Ovary (tissue), 9 donors: ENCODE measurements around the gene KCNA4. TPM values are rescaled to one million over a fixed set of nuclear protein-coding genes. Genes with fewer than 3 reads are reported as not detected.
"Not testable (repeated sequence)": the region's sequence is repeated elsewhere in the genome, so short reads cannot be mapped to it uniquely, and the experiment has no call there.

Experiments used
- DNase-seq, 5 donors: peaks; one replicate each; pipeline ENCODE4 v3.0.0-alpha.2; 2019 to 2020
- H3K27ac ChIP-seq, 2 donors: fragments of 200-600 bp; one replicate each; pipeline versions ENCODE4 v1.5.1 to v1.8.0; 2019 to 2022
- H3K27me3 ChIP-seq: fragments of 200-600 bp; one replicate; pipeline ENCODE4 v1.8.0; 2022
- H3K36me3 ChIP-seq: fragments of 200-600 bp; sonication (generic); one replicate; pipeline ENCODE4 v1.5.1; 2019
- H3K4me1 ChIP-seq: one replicate; pipeline ENCODE4 v1.8.1; 2013; ENCODE audit warnings: mild to moderate bottlenecking, moderate library complexity; ENCODE audit not compliant: insufficient read depth
- H3K4me3 ChIP-seq: fragments of 200-600 bp; sonication (generic); one replicate; pipeline ENCODE4 v1.5.1; 2017
- H3K9me3 ChIP-seq, 2 donors: fragments of 200-600 bp in 1 of 2; sonication (generic) in 1 of 2; one replicate each; pipeline versions ENCODE4 v1.5.1 to v1.8.1; 2013 to 2019; ENCODE audit warnings: mild to moderate bottlenecking in 1 of 2, moderate library complexity in 1 of 2
- EP300 ChIP-seq: sonication (generic); formaldehyde crosslinking; IDR thresholded peaks from one replicate; pipeline ENCODE4 v1.6.1; 2017; ENCODE audit warnings: antibody characterized with exemption
- POLR2A ChIP-seq: fragments of 450-650 bp; IDR thresholded peaks from one replicate; pipeline ENCODE4 v1.6.1; 2017; ENCODE audit warnings: antibody characterized with exemption, mild to moderate bottlenecking, moderate library complexity
- WGBS, 3 donors: extraction: QIAGEN DNeasy Blood & Tissue Kit in 1 of 3; methylation state at CpG; one replicate each; pipeline versions ENCODE4 v1.1.5 to v1.1.7; 2013 to 2017; 5-methylcytosine and 5-hydroxymethylcytosine counted together
- intact Hi-C, 4 donors: fragments of 100-400 bp; cut with DNase I; formaldehyde crosslinking; loops; one replicate each; pipeline versions ENCODE4 v1.11.0 to v1.15.1; 2022 to 2023
- polyA plus RNA-seq, 2 donors: library from polyadenylated mRNA; stranded (reverse); fragments of 200-250 nt in 1 of 2; fragments of 350-450 nt in 1 of 2; fragmentation: Illumina TruSeq in 1 of 2; extraction: RNeasy Lipid Tissue Mini Kit (QIAGEN cat#74804) in 1 of 2; gene quantifications; one replicate each; pipeline ENCODE4 v1.2.3, GENCODE V29; 2013 to 2014
- total RNA-seq, 7 donors: library from RNA; depleted of rRNA in 2 of 7; stranded (reverse); fragments of >200 nt in 2 of 7; fragmentation: NEBNext Ultra II Directional in 3 of 7; extraction: Animal tissue kit (Norgen Biotek cat#: 25700) in 3 of 7; gene quantifications; one replicate each; pipeline versions ENCODE4 v1.1.0 to v1.2.4, GENCODE V29; 2016 to 2023
- TF ChIP-seq, protein P1 (sequence below), 3 donors: fragments of 450-650 bp in 2 of 3; fragments of 200-600 bp in 1 of 3; IDR thresholded peaks; one replicate each; pipeline versions ENCODE4 v1.5.1 to v1.8.0; 2016 to 2022; ENCODE audit warnings: antibody characterized with exemption in 3 of 3, mild to moderate bottlenecking in 1 of 3
- donor health status: DM: no; HTN: no; CAD: no; lungs with moderate emphysema.
- donor health status: DM: no; HTN: no; CAD: no.
- donor health status: Bipolar disorder and iron deficiency.
- donor health status: DM: yes; HTN: yes; CAD: no.
- donor health status: DM: no; HTN: no; CAD: no.
- donor health status: DM: yes; HTN: yes; CAD: no.

The KCNA4 gene
- total and polyA plus RNA-seq, 9 donors: 0.06 to 1.6 (median 0.60) TPM; not detected in 4

DNA sequence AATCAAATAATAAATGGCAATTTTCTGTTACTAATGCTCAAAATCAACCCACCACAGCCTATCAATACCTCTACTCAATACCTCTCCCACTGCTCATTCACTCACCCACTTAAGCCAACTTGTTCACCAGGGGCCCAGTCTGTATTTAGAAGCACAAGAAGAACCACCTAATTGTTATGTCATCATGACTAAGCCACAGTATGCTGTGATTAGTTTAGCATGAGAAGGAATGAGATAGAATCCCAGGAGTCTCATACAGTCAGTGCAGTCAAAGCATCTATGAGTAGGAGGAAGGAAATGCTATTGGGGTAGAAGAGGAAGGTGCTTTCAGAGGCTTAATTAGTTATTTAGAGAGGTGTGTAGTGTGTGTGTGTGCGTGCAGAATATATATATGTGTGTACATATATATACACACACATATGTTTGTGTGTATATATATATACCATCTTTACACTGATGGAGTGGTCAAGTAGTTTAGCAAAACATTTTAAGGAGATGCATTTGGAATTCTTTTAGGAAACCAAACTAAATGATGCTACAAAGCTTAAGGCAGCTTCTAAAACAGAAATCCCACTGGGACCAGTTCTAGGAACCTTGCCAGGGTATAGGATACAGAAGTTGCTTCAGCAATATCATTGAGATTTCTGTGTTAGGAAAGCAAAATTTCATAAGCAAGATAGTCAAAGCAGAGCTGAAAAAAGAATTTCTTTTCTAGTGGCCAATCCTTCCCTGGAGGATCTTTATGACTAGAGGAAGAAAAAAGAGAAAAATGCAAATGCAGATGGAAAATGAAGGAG lies 27.5 kb downstream of the KCNA4 start:
- DNase-seq: no peak
- TF ChIP-seq, protein P1, sequence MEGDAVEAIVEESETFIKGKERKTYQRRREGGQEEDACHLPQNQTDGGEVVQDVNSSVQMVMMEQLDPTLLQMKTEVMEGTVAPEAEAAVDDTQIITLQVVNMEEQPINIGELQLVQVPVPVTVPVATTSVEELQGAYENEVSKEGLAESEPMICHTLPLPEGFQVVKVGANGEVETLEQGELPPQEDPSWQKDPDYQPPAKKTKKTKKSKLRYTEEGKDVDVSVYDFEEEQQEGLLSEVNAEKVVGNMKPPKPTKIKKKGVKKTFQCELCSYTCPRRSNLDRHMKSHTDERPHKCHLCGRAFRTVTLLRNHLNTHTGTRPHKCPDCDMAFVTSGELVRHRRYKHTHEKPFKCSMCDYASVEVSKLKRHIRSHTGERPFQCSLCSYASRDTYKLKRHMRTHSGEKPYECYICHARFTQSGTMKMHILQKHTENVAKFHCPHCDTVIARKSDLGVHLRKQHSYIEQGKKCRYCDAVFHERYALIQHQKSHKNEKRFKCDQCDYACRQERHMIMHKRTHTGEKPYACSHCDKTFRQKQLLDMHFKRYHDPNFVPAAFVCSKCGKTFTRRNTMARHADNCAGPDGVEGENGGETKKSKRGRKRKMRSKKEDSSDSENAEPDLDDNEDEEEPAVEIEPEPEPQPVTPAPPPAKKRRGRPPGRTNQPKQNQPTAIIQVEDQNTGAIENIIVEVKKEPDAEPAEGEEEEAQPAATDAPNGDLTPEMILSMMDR (IDR thresholded peaks at IDR 0.05): no peak
- TF ChIP-seq POLR2A (no peak), EP300 (no peak)

DNA sequence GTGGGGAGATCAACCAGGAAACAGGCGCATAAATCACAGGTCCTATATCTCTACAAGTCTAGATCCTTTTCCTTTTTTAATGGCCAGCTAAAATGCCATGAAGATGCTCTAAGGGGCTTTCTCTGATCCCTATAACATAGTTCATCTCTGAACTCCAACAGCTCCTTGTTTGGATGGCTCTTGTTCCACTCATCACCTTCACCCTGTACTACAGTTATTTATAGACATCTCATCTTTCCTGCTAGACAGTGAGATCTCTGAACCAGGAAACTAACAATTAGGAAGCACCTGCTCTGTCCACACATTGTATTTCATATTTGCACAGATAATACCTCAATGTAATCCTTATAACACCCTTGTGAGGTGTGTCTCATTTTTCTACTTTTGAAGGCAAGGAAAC lies 31.6 kb downstream of the KCNA4 start:
- WGBS, 3 donors: 92 to 97% (median 94%) methylated on average over 1 of the region's 1 CpG
- Histone ChIP-seq H3K27me3 (no peaks in the 10 kb centered on the region), H3K9me3 (no peaks in the 10 kb centered on the region), H3K27ac (no peak overlapping the region), H3K4me1 (no peaks in the 10 kb centered on the region), H3K4me3 (no peak overlapping the region), H3K36me3 (no peaks in the 10 kb centered on the region)
- TF ChIP-seq POLR2A: no peak
- TF ChIP-seq, protein P1 (IDR thresholded peaks at IDR 0.05): no peak
- no peak for TF ChIP-seq EP300
- intact Hi-C loops: no loop called here
- DNase-seq: no peak

More for the DNA sequence above, 27.5 kb downstream of the KCNA4 start:
- no peaks in the 10 kb centered on the region for H3K27me3 ChIP-seq
- no peak overlapping the region for H3K27ac ChIP-seq
- intact Hi-C loops: no loop called here
- H3K4me1 ChIP-seq: no peaks in the 10 kb centered on the region
- WGBS, 3 donors: 79 to 92% (median 85%) methylated on average over 1 of the region's 1 CpG
- H3K36me3 ChIP-seq: no peaks in the 10 kb centered on the region
- H3K4me3 ChIP-seq: no peak overlapping the region
- H3K9me3 ChIP-seq: no peaks in the 10 kb centered on the region

DNA sequence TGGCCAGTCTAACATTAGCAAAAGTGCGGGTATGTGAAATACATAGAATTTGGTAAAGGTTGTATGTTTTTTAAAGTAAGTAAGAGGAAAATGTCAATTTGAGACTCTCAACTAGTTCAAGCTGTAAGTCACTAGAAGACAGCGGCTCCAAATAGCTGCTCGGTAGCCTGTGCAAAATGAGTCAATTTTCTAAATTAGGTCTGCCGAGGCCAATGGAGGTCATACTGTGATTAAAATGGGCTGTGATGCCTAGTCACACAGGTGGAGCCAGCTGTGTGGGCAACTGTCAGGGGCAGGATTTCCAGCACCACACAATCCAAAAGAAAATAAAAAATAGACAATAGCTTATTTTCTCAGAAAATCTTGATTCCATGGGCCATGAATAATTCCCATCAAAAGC lies 32.3 kb downstream of the KCNA4 start:
- Histone ChIP-seq H3K4me3 (no peak overlapping the region), H3K9me3 (no peaks in the 10 kb centered on the region), H3K27me3 (no peaks in the 10 kb centered on the region), H3K36me3 (no peaks in the 10 kb centered on the region), H3K4me1 (no peaks in the 10 kb centered on the region), H3K27ac (no peak overlapping the region)
- 70 to 86% (median 73%) methylated on average over 4 of the region's 4 CpGs for WGBS, 3 donors
- TF ChIP-seq, protein P1 (IDR thresholded peaks at IDR 0.05): no peak
- TF ChIP-seq POLR2A: no peak
- TF ChIP-seq EP300: no peak
- DNase-seq: no peak
- intact Hi-C loops: no loop called here

DNA sequence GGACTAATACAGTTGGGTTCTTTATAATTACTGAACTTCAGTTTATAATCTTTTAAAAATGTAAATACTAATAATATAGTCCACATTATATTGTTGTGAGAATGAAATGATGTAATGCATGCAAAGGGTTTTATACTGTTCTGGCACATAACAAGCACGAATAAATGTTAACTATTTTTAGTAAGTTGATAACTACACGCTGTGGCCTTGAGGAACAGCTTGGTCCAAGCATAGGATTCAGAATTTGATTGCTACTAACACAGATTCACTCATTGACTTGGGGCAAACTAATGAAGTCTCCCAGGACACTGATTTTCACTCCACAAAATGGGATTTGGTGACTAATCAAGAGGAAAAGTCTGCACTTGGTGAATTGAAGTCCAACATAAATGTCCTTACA lies 38.3 kb downstream of the KCNA4 start:
- no peak for TF ChIP-seq EP300
- no peak for TF ChIP-seq POLR2A
- TF ChIP-seq, protein P1 (IDR thresholded peaks at IDR 0.05): no peak
- 1 to 19% (median 2%) methylated on average over 2 of the region's 2 CpGs for WGBS, 3 donors
- Histone ChIP-seq H3K4me1 (no peaks in the 10 kb centered on the region), H3K4me3 (no peak overlapping the region), H3K9me3 (no peaks in the 10 kb centered on the region), H3K27ac (no peak overlapping the region), H3K36me3 (no peaks in the 10 kb centered on the region), H3K27me3 (no peaks in the 10 kb centered on the region)
- DNase-seq: no peak
- intact Hi-C loops: no loop called here

DNA sequence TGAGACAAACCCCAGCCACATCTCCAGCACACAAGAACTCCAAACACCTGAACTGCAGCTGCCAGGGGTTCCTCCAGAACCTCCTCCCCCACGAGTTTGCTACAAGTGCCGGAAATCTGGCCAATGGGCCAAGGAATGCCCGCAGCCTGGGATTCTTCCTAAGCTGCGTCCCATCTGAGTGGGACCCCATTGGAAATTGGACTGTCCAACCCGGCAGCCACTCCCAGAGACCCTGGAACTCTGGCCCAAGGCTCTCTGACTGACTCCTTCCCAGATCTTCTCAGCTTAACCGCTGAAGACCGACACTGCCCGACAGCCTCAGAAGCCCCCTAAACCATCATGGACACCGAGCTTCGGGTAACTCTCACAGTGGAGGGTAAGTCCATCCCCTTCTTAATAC lies 41.2 kb downstream of the KCNA4 start:
- H3K4me3 ChIP-seq, H3K27me3 ChIP-seq, H3K36me3 ChIP-seq, H3K4me1 ChIP-seq, H3K27ac ChIP-seq, H3K9me3 ChIP-seq, intact Hi-C loops, DNase-seq: not testable (repeated sequence)
- 91 to 93% (median 91%) methylated on average over 10 of the region's 10 CpGs for WGBS, 3 donors
